Mucosa of descending colon (tissue), 3 donors: ENCODE data around the gene MTERF2. TPM values are rescaled to one million over a fixed set of nuclear protein-coding genes. Genes with fewer than 3 reads are reported as not detected.

Source experiments
- ATAC-seq: fragments of 200-7000 bp; cut with Tn5 transposase; one replicate; pipeline ENCODE4 v1.9.1; 2020; ENCODE audit warnings: mild to moderate bottlenecking, moderate library complexity
- DNase-seq, 3 donors: peaks; one replicate each; pipeline ENCODE4 v3.0.0-alpha.2; 2020
- H3K36me3 ChIP-seq: fragments of 200-600 bp; one replicate; pipeline ENCODE4 v1.8.0; 2021; ENCODE audit warnings: low read depth, mild to moderate bottlenecking
- H3K4me1 ChIP-seq: fragments of 200-600 bp; one replicate; pipeline ENCODE4 v1.8.0; 2021; ENCODE audit warnings: low read depth, mild to moderate bottlenecking
- H3K4me3 ChIP-seq: fragments of 200-600 bp; one replicate; pipeline ENCODE4 v1.8.0; 2021; ENCODE audit warnings: mild to moderate bottlenecking
- H3K9me3 ChIP-seq: fragments of 200-600 bp; one replicate; pipeline ENCODE4 v1.8.0; 2021; ENCODE audit warnings: mild to moderate bottlenecking
- CTCF ChIP-seq: fragments of 200-600 bp; IDR thresholded peaks from one replicate; pipeline ENCODE4 v1.8.0; 2022; ENCODE audit warnings: antibody characterized with exemption, mild to moderate bottlenecking
- intact Hi-C, 2 donors: fragments of 100-400 bp; cut with DNase I in 1 of 2; cut with micrococcal nuclease in 1 of 2; formaldehyde crosslinking; loops; one replicate each; pipeline versions ENCODE4 v1.11.0 to v1.11.1; 2022; cut with DNase I, micrococcal nuclease
- total RNA-seq, 3 donors: library from RNA; stranded (reverse); fragmentation: NEBNext Ultra II Directional in 2 of 3; extraction: Animal tissue kit (Norgen Biotek cat#: 25700) in 2 of 3; gene quantifications; one replicate each; pipeline versions ENCODE4 v1.2.1 to v1.2.4, GENCODE V29; 2021 to 2023
- donor health status: DM: no; HTN: no; CAD: no; lungs with moderate emphysema.
- donor health status: DM: no; HTN: no; CAD: no.
- donor health status: DM: no; HTN: yes; CAD: no.

The MTERF2 gene
- total RNA-seq, 3 donors from 2014 or later, result 11.0 to 17.6 (median 12.0) TPM

- Histone ChIP-seq H3K4me3 (peak overlapping the region; percentile 84), H3K9me3 (no peaks in the 10 kb centered on the region), H3K36me3 (no peaks in the 10 kb centered on the region), H3K4me1 (peaks cover 10% of the 10 kb centered on the region)
- intact Hi-C loops, result no loop called here
- peak; percentile 69 for ATAC-seq
- peak; percentile 64 to 85 (median 80) for DNase-seq
- no peak for TF ChIP-seq CTCF
Observed at GRCh38 chr12:106956048-106956578, 30.8 kb downstream of the MTERF2 start.

- peak within 1 kb of the TSS; percentile 84 for H3K4me3 ChIP-seq
- TF ChIP-seq CTCF, result no peak
- peaks cover 10% of the 10 kb centered on the region for H3K4me1 ChIP-seq
- peak; percentile 93 for ATAC-seq
- intact Hi-C loops, result no loop called here
- no peaks in the 10 kb centered on the region for H3K9me3 ChIP-seq
- H3K36me3 ChIP-seq, result no peaks in the 10 kb centered on the region
- peak; percentile 85 to 95 (median 93) for DNase-seq
Observed at GRCh38 chr12:106955377-106956047, 31.4 kb downstream of the MTERF2 start, which contains the start of gene TMEM263. TSS of gene TMEM263 (plus strand) at chr12:106955907. CDS start at chr12:106967117, 11,210 bp downstream.

- H3K4me1 ChIP-seq, result peaks cover 10% of the 10 kb centered on the region
- peak overlapping the region; percentile 84 for H3K4me3 ChIP-seq
- no peak for ATAC-seq
- no peaks in the 10 kb centered on the region for H3K9me3 ChIP-seq
- intact Hi-C loops, result no loop called here
- peak; percentile 30 to 64 (median 50) for DNase-seq
- H3K36me3 ChIP-seq, result no peaks in the 10 kb centered on the region
- TF ChIP-seq CTCF, result no peak
Observed at GRCh38 chr12:106954462-106955376, 32.2 kb downstream of the MTERF2 start.

- no peak for TF ChIP-seq CTCF
- Histone ChIP-seq H3K9me3 (no peaks in the 10 kb centered on the region), H3K36me3 (no peaks in the 10 kb centered on the region), H3K4me3 (no peak overlapping the region), H3K4me1 (peaks cover 9% of the 10 kb centered on the region)
- DNase-seq (no peak), ATAC-seq (no peak)
- intact Hi-C loops, result no loop called here
Observed at GRCh38 chr12:106953352-106954250, 33.3 kb downstream of the MTERF2 start.

- no peak overlapping the region for H3K4me3 ChIP-seq
- no peaks in the 10 kb centered on the region for H3K9me3 ChIP-seq
- intact Hi-C loops, result no loop called here
- no peak for TF ChIP-seq CTCF
- ATAC-seq (no peak), DNase-seq (no peak)
- no peaks in the 10 kb centered on the region for H3K36me3 ChIP-seq
- H3K4me1 ChIP-seq, result no peaks in the 10 kb centered on the region
Observed at GRCh38 chr12:106950591-106950990, 36.4 kb downstream of the MTERF2 start.
